SK-N-SH (cell line): Measurements from ENCODE around the gene MRGPRD. TPM values are rescaled to one million over a fixed set of nuclear protein-coding genes. Genes with fewer than 3 reads are reported as not detected.

ENCODE experiments used
- CTCF ChIA-PET: fragments of 300-600, 350-600 bp; formaldehyde crosslinking; extraction: SDS; loops from one replicate; lab custom pipeline; 2021; lab: Yijun Ruan, JAX
- POLR2A ChIA-PET: fragments of 350-600 bp; sonication (Branson Sonifier 250); formaldehyde crosslinking; extraction: SDS; loops from one replicate; lab custom pipeline; 2020; ENCODE audit warnings: antibody characterized with exemption, inconsistent platforms; lab: Yijun Ruan, JAX
- DNase-seq: peaks from one replicate; pipeline ENCODE4 v3.0.0; 2012
- H2AFZ ChIP-seq: fragments of 200-600 bp; sonication (generic); 2 replicates; pipeline ENCODE4 v1.8.1; 2016; ENCODE audit warnings: antibody characterized with exemption, mild to moderate bottlenecking, low read depth
- H3F3A ChIP-seq: fragments of 200-600 bp; sonication (generic); replicated peaks from 2 replicates; pipeline ENCODE3; 2016; ENCODE audit warnings: antibody characterized with exemption, mild to moderate bottlenecking; ENCODE audit not compliant: insufficient read depth
- H3K27ac ChIP-seq, 2 experiments: fragments of 200-500 bp in 1 of 2; fragments of 200-600 bp in 1 of 2; sonication (Bioruptor generic) in 1 of 2; sonication (generic), shearing (Covaris generic) in 1 of 2; 2 replicates each; pipeline versions ENCODE4 v1.5.1 to v1.6.1; 2014 to 2016; ENCODE audit warnings: low read depth in 2 of 2, inconsistent platforms in 1 of 2, low read length in 1 of 2, mild to moderate bottlenecking in 1 of 2, mixed read lengths in 1 of 2
- H3K27me3 ChIP-seq: fragments of 200-600 bp; sonication (generic), shearing (Covaris generic); 2 replicates; pipeline ENCODE4 v1.6.1; 2016; ENCODE audit warnings: mixed run types; ENCODE audit not compliant: insufficient read depth
- H3K36me3 ChIP-seq, 2 experiments: fragments of 200-500 bp in 1 of 2; fragments of 200-600 bp in 1 of 2; sonication (Bioruptor generic) in 1 of 2; sonication (generic) in 1 of 2; replicated peaks in 1 of 2; 2 replicates each; pipeline versions ENCODE3 to v1.5.1; 2014 to 2016; ENCODE audit warnings: low read length in 1 of 2, mild to moderate bottlenecking in 1 of 2; ENCODE audit not compliant: insufficient read depth in 2 of 2, control insufficient read depth in 1 of 2
- H3K4me1 ChIP-seq, 2 experiments: fragments of 200-500 bp in 1 of 2; fragments of 200-600 bp in 1 of 2; sonication (Bioruptor generic) in 1 of 2; sonication (generic), shearing (Covaris generic) in 1 of 2; 2 replicates each; pipeline versions ENCODE4 v1.5.1 to v1.6.1; 2014 to 2016; ENCODE audit warnings: low read depth in 1 of 2, low read length in 1 of 2, mixed run types in 1 of 2; ENCODE audit not compliant: insufficient read depth in 2 of 2, control insufficient read depth in 1 of 2
- H3K4me2 ChIP-seq: fragments of 200-600 bp; sonication (generic), shearing (Covaris generic); 2 replicates; pipeline ENCODE4 v1.6.1; 2017; ENCODE audit warnings: mixed run types
- H3K4me3 ChIP-seq, 2 experiments: fragments of 200-500 bp in 1 of 2; fragments of 200-600 bp in 1 of 2; sonication (Bioruptor generic) in 1 of 2; sonication (generic), shearing (Covaris generic) in 1 of 2; 2 replicates each; pipeline versions ENCODE4 v1.5.1 to v1.8.1; 2014 to 2016; ENCODE audit warnings: low read depth in 2 of 2, inconsistent platforms in 1 of 2, low read length in 1 of 2, mild to moderate bottlenecking in 1 of 2, mixed read lengths in 1 of 2, moderate library complexity in 1 of 2
- H3K79me2 ChIP-seq: fragments of 200-600 bp; sonication (generic); 2 replicates; pipeline ENCODE4 v1.8.1; 2017; ENCODE audit warnings: mild to moderate bottlenecking; ENCODE audit not compliant: insufficient read depth
- H3K9ac ChIP-seq: fragments of 200-600 bp; sonication (generic); 2 replicates; pipeline ENCODE4 v1.6.1; 2017; ENCODE audit warnings: mixed run types
- H3K9me2 ChIP-seq: fragments of 200-600 bp; sonication (generic); 2 replicates; pipeline ENCODE4 v1.6.1; 2017; ENCODE audit warnings: mixed run types
- H3K9me3 ChIP-seq: fragments of 200-600 bp; sonication (generic); 2 replicates; pipeline ENCODE4 v1.6.1; 2017; ENCODE audit warnings: mixed run types, mild to moderate bottlenecking, moderate library complexity
- H4K20me1 ChIP-seq: fragments of 200-600 bp; sonication (generic); 2 replicates; pipeline ENCODE4 v1.6.1; 2017; ENCODE audit warnings: mild to moderate bottlenecking, mixed run types; ENCODE audit not compliant: insufficient read depth
- CHD2 ChIP-seq: fragments of 150-350 bp; IDR thresholded peaks from 2 replicates; pipeline ENCODE4 v1.6.1; 2018; ENCODE audit warnings: low read length; ENCODE audit not compliant: partially characterized antibody
- CTCF ChIP-seq: fragments of 200-600 bp; sonication (generic); IDR thresholded peaks from 2 replicates; pipeline ENCODE4 v1.6.1; 2017; ENCODE audit warnings: antibody characterized with exemption, mild to moderate bottlenecking, moderate library complexity
- ELF1 ChIP-seq: IDR thresholded peaks from 2 replicates; pipeline ENCODE4 v1.4.0; 2012
- FOXJ3 ChIP-seq: sonication (generic); formaldehyde crosslinking; IDR thresholded peaks from 2 replicates; pipeline ENCODE4 v1.5.1; 2020; ENCODE audit warnings: mild to moderate bottlenecking, missing genetic modification reagents
- GABPA ChIP-seq: IDR thresholded peaks from 2 replicates; pipeline ENCODE4 v1.4.0; 2012; ENCODE audit warnings: low read depth, mild to moderate bottlenecking
- MXI1 ChIP-seq: IDR thresholded peaks from 2 replicates; pipeline ENCODE4 v1.6.1; 2012; ENCODE audit warnings: mild to moderate bottlenecking, low read depth, low read length, improper control_type of control experiment
- NFIC ChIP-seq: IDR thresholded peaks from 2 replicates; pipeline ENCODE4 v1.4.0; 2012; ENCODE audit warnings: borderline replicate concordance
- NRF1 ChIP-seq: IDR thresholded peaks from 2 replicates; pipeline ENCODE4 v1.6.1; 2012; ENCODE audit warnings: low read depth, mild to moderate bottlenecking, low read length
- REST ChIP-seq: IDR thresholded peaks from 2 replicates; pipeline ENCODE4 v1.6.1; 2012; ENCODE audit warnings: mild to moderate bottlenecking, low read depth, low read length, moderate library complexity
- RXRA ChIP-seq: IDR thresholded peaks from 2 replicates; pipeline ENCODE4 v1.4.0; 2012; ENCODE audit warnings: low read depth, mild to moderate bottlenecking, borderline replicate concordance
- SIN3A ChIP-seq: IDR thresholded peaks from 2 replicates; pipeline ENCODE4 v1.6.1; 2012; ENCODE audit warnings: low read depth, mild to moderate bottlenecking, low read length, moderate library complexity, borderline replicate concordance
- SMC3 ChIP-seq: IDR thresholded peaks from 2 replicates; pipeline ENCODE4 v1.6.1; 2012; ENCODE audit warnings: low read depth, low read length, improper control_type of control experiment
- TEAD4 ChIP-seq: IDR thresholded peaks from 2 replicates; pipeline ENCODE4 v1.4.0; 2012; ENCODE audit warnings: mild to moderate bottlenecking, borderline replicate concordance; ENCODE audit not compliant: insufficient read depth
- USF1 ChIP-seq: IDR thresholded peaks from 2 replicates; pipeline ENCODE4 v1.4.0; 2012; ENCODE audit warnings: low read depth, borderline replicate concordance
- WGBS: methylation state at CpG from one replicate; pipeline ENCODE4 v1.1.6; 2017; ENCODE audit warnings: low lambda C conversion rate; 5-methylcytosine and 5-hydroxymethylcytosine counted together
- polyA plus RNA-seq, 3 experiments: library from polyadenylated mRNA; depleted of rRNA; stranded (reverse); fragments of >200 nt; gene quantifications; 2 replicates each; pipeline ENCODE4 v1.2.3, GENCODE V29; 2012
- TF ChIP-seq, protein P1 (sequence below): IDR thresholded peaks from 2 replicates; pipeline ENCODE4; 2012

The MRGPRD gene
- polyA plus RNA-seq, 1 of the 3 experiments (the other 2 are of a cell fraction) = not detected

- no peak for DNase-seq
- Histone ChIP-seq H3K27me3 (no peaks in the 10 kb centered on the region), H3K27ac (no peak overlapping the region), H2AFZ (no peak overlapping the region), H3K4me2 (no peak overlapping the region), H3K4me1 (no peaks in the 10 kb centered on the region), H3K9ac (no peak overlapping the region), H3K9me3 (no peaks in the 10 kb centered on the region), H4K20me1 (no peaks in the 10 kb centered on the region), H3K79me2 (no peaks in the 10 kb centered on the region), H3K36me3 (no peaks in the 10 kb centered on the region), H3K9me2 (no peaks in the 10 kb centered on the region)
- WGBS = 89% methylated on average over 6 of the region's 6 CpGs
- ChIA-PET CTCF (interaction anchor here (0.6 to 1.0 kb wide), 3 partner anchors 11 to 486 kb away, joined by 3 to 5 read pairs (median 3); no protein-coding TSS in a partner anchor), POLR2A (no interaction called here)
- TF ChIP-seq SIN3A (no peak), REST (no peak), RXRA (no peak), SMC3 (no peak), CTCF (no peak), NFIC (no peak), ELF1 (no peak), FOXJ3 (CRISPR knock-in tag) (no peak), NRF1 (no peak), GABPA (no peak), USF1 (no peak), CHD2 (no peak), TEAD4 (no peak), MXI1 (no peak)
- TF ChIP-seq, protein P1, sequence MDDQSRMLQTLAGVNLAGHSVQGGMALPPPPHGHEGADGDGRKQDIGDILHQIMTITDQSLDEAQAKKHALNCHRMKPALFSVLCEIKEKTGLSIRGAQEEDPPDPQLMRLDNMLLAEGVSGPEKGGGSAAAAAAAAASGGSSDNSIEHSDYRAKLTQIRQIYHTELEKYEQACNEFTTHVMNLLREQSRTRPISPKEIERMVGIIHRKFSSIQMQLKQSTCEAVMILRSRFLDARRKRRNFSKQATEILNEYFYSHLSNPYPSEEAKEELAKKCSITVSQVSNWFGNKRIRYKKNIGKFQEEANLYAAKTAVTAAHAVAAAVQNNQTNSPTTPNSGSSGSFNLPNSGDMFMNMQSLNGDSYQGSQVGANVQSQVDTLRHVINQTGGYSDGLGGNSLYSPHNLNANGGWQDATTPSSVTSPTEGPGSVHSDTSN = no peak
- TF ChIP-seq, all 33 proteins: peak for 0
- H3F3A ChIP-seq = no peaks in the 10 kb centered on the region
- H3K4me3 ChIP-seq = no peak overlapping the region
These were observed 49.5 kb upstream of the MRGPRD start for GRCh38 chr11:69030301-69030700.
